Astrocyte (in vitro differentiated cells and primary cell): Measurements from ENCODE around the gene ZFPM1. TPM values are rescaled to one million over a fixed set of nuclear protein-coding genes. Genes with fewer than 3 reads are reported as not detected.

Experiments
- DNase-seq: peaks from one replicate; pipeline ENCODE4 v3.0.0-alpha.2; 2010; ENCODE audit warnings: low read depth
- FAIRE-seq: peaks from 2 replicates; lab custom pipeline; 2011; peaks lifted over from hg19 to GRCh38; lab: Jason Lieb, UNC
- H2AFZ ChIP-seq: 2 replicates; pipeline ENCODE4 v1.6.0; 2012; ENCODE audit warnings: low read depth, low read length, inconsistent platforms
- H3K27ac ChIP-seq: 2 replicates; pipeline ENCODE4 v1.5.1; 2011; ENCODE audit warnings: low read depth, low read length, inconsistent platforms
- H3K27me3 ChIP-seq: 2 replicates; pipeline ENCODE4 v1.6.0; 2011; ENCODE audit warnings: low read length, inconsistent platforms; ENCODE audit not compliant: insufficient read depth
- H3K36me3 ChIP-seq: 2 replicates; pipeline ENCODE4 v1.5.1; 2011; ENCODE audit warnings: low read length, inconsistent platforms; ENCODE audit not compliant: insufficient read depth
- H3K4me1 ChIP-seq: 2 replicates; pipeline ENCODE4 v1.5.1; 2011; ENCODE audit warnings: low read length, inconsistent platforms; ENCODE audit not compliant: insufficient read depth
- H3K4me2 ChIP-seq: 2 replicates; pipeline ENCODE4 v1.6.0; 2012; ENCODE audit warnings: low read length, inconsistent platforms
- H3K4me3 ChIP-seq: 2 replicates; pipeline ENCODE4 v1.5.1; 2011; ENCODE audit warnings: low read depth, mild to moderate bottlenecking, low read length, inconsistent platforms; ENCODE audit not compliant: insufficient read depth
- H3K79me2 ChIP-seq: 2 replicates; pipeline ENCODE4 v1.6.0; 2012; ENCODE audit warnings: mild to moderate bottlenecking, low read length, inconsistent platforms; ENCODE audit not compliant: insufficient read depth
- H3K9ac ChIP-seq: 2 replicates; pipeline ENCODE4 v1.6.0; 2012; ENCODE audit warnings: mild to moderate bottlenecking, low read length, inconsistent platforms
- H3K9me3 ChIP-seq: 2 replicates; pipeline ENCODE4 v1.5.1; 2012; ENCODE audit warnings: low read depth, mild to moderate bottlenecking, low read length, inconsistent platforms; ENCODE audit not compliant: insufficient read depth
- H4K20me1 ChIP-seq: 2 replicates; pipeline ENCODE4 v1.6.0; 2012; ENCODE audit warnings: low read length, inconsistent platforms; ENCODE audit not compliant: insufficient read depth
- H3K27ac Mint-ChIP-seq: one replicate; pipeline ENCODE4 v1.8.0; 2021; ENCODE audit warnings: mild to moderate bottlenecking, mixed read lengths; ENCODE audit not compliant: unreplicated experiment
- H3K27me3 Mint-ChIP-seq: one replicate; pipeline ENCODE4 v1.8.0; 2021; ENCODE audit warnings: low read depth, mixed read lengths; ENCODE audit not compliant: unreplicated experiment
- H3K36me3 Mint-ChIP-seq: one replicate; pipeline ENCODE4 v1.8.0; 2021; ENCODE audit warnings: low read depth, mixed read lengths; ENCODE audit not compliant: unreplicated experiment
- H3K4me1 Mint-ChIP-seq: one replicate; pipeline ENCODE4 v1.8.0; 2021; ENCODE audit warnings: low read depth, mixed read lengths; ENCODE audit not compliant: unreplicated experiment
- H3K4me3 Mint-ChIP-seq: one replicate; pipeline ENCODE4 v1.8.0; 2021; ENCODE audit warnings: mild to moderate bottlenecking, moderate library complexity, mixed read lengths; ENCODE audit not compliant: unreplicated experiment
- H3K9me3 Mint-ChIP-seq: one replicate; pipeline ENCODE4 v1.8.0; 2021; ENCODE audit warnings: mild to moderate bottlenecking, mixed read lengths; ENCODE audit not compliant: unreplicated experiment
- CTCF ChIP-seq: IDR thresholded peaks from 2 replicates; pipeline ENCODE4 v1.5.1; 2011; ENCODE audit warnings: low read depth, mild to moderate bottlenecking, inconsistent platforms, low read length, moderate library complexity; ENCODE audit not compliant: insufficient read depth
- EZH2 ChIP-seq: IDR thresholded peaks from 2 replicates; pipeline ENCODE4 v1.6.1; 2012; ENCODE audit warnings: mild to moderate bottlenecking, low read length, inconsistent platforms; ENCODE audit not compliant: insufficient read depth
- total RNA-seq: library from RNA; stranded (reverse); gene quantifications from 2 replicates; pipeline ENCODE4 v1.2.1, GENCODE V29; 2021

Gene ZFPM1
- total RNA-seq, 1 donor from 2014 or later: 8.6 TPM

- Mint-ChIP-seq H3K4me1 (no peaks in the 10 kb centered on the region), H3K36me3 (peaks cover 12% of the 10 kb centered on the region), H3K9me3 (no peaks in the 10 kb centered on the region), H3K27me3 (peaks cover 2% of the 10 kb centered on the region), H3K27ac (no peak overlapping the region), H3K4me3 (no peak overlapping the region)
- no peak overlapping the region for H2AFZ ChIP-seq
- no peak for FAIRE-seq
- peaks cover 11% of the 10 kb centered on the region for H3K79me2 ChIP-seq
- H3K27ac ChIP-seq: no peak overlapping the region
- no peaks in the 10 kb centered on the region for H3K9me3 ChIP-seq
- no peaks in the 10 kb centered on the region for H3K27me3 ChIP-seq
- H3K36me3 ChIP-seq: no peaks in the 10 kb centered on the region
- no peak for TF ChIP-seq EZH2
- no peak for TF ChIP-seq CTCF
- H3K4me2 ChIP-seq: no peak overlapping the region
- H4K20me1 ChIP-seq: peaks cover 93% of the 10 kb centered on the region
- DNase-seq: no peak
- H3K4me3 ChIP-seq: no peak overlapping the region
- no peak overlapping the region for H3K9ac ChIP-seq
- H3K4me1 ChIP-seq: no peaks in the 10 kb centered on the region
Measured at GRCh38 chr16:88415713-88416323, 37.3 kb upstream of the ZFPM1 start.

GRCh38 chr16:88416686-88417085 is 36.4 kb upstream of the ZFPM1 start:
- Mint-ChIP-seq H3K27me3 (peaks cover 2% of the 10 kb centered on the region), H3K36me3 (peaks cover 12% of the 10 kb centered on the region), H3K9me3 (no peaks in the 10 kb centered on the region), H3K4me3 (no peak overlapping the region), H3K4me1 (no peaks in the 10 kb centered on the region), H3K27ac (no peak overlapping the region)
- TF ChIP-seq EZH2 (no peak), CTCF (no peak)
- FAIRE-seq (no peak), DNase-seq (no peak)
- no peak overlapping the region for H2AFZ ChIP-seq
- no peaks in the 10 kb centered on the region for H3K27me3 ChIP-seq
- no peaks in the 10 kb centered on the region for H3K4me1 ChIP-seq
- peaks cover 8% of the 10 kb centered on the region for H3K79me2 ChIP-seq
- no peak overlapping the region for H3K4me3 ChIP-seq
- H3K36me3 ChIP-seq: no peaks in the 10 kb centered on the region
- H3K27ac ChIP-seq: no peak overlapping the region
- H3K9ac ChIP-seq: no peak overlapping the region
- no peak overlapping the region for H3K4me2 ChIP-seq
- peaks cover 90% of the 10 kb centered on the region for H4K20me1 ChIP-seq
- no peaks in the 10 kb centered on the region for H3K9me3 ChIP-seq
